H9 (cell line): ENCODE measurements around the gene PUDP. TPM values are rescaled to one million over a fixed set of nuclear protein-coding genes. Genes with fewer than 3 reads are reported as not detected.

Source experiments
- DNase-seq: peaks from one replicate; pipeline ENCODE4 v3.0.0-alpha.2; 2017
- H2AFZ ChIP-seq: one replicate; pipeline ENCODE4 v1.6.1; 2013; ENCODE audit warnings: mild to moderate bottlenecking, low read length, control low read depth, moderate library complexity
- H2AK5ac ChIP-seq: 2 replicates; pipeline ENCODE4 v1.6.1; 2013; ENCODE audit warnings: low read length, control low read depth, mixed read lengths; ENCODE audit not compliant: insufficient read length
- H2BK120ac ChIP-seq: one replicate; pipeline ENCODE4 v1.6.1; 2013; ENCODE audit warnings: low read depth, mild to moderate bottlenecking, low read length, control low read depth, inconsistent platforms; ENCODE audit not compliant: poor library complexity, severe bottlenecking
- H2BK12ac ChIP-seq: 2 replicates; pipeline ENCODE4 v1.6.1; 2013; ENCODE audit warnings: low read length, control low read depth, mixed read lengths, low read depth; ENCODE audit not compliant: insufficient read length
- H2BK15ac ChIP-seq: 2 replicates; pipeline ENCODE4 v1.6.1; 2013; ENCODE audit warnings: low read depth, low read length, control low read depth
- H2BK20ac ChIP-seq: one replicate; pipeline ENCODE4 v1.6.1; 2013; ENCODE audit warnings: low read depth, mild to moderate bottlenecking, low read length, control low read depth, inconsistent platforms; ENCODE audit not compliant: poor library complexity, severe bottlenecking
- H2BK5ac ChIP-seq: 2 replicates; pipeline ENCODE4 v1.6.1; 2013; ENCODE audit warnings: low read length, control low read depth, mixed read lengths; ENCODE audit not compliant: insufficient read length
- H3K14ac ChIP-seq: 2 replicates; pipeline ENCODE4 v1.6.1; 2013; ENCODE audit warnings: low read length, control low read depth; ENCODE audit not compliant: insufficient read depth
- H3K18ac ChIP-seq: 2 replicates; pipeline ENCODE4 v1.6.1; 2013; ENCODE audit warnings: low read depth, mild to moderate bottlenecking, mixed read lengths, low read length, control low read depth; ENCODE audit not compliant: insufficient read length
- H3K23ac ChIP-seq: 2 replicates; pipeline ENCODE4 v1.6.1; 2013; ENCODE audit warnings: low read length, control low read depth, mixed read lengths, low read depth; ENCODE audit not compliant: insufficient read length
- H3K23me2 ChIP-seq: 2 replicates; pipeline ENCODE4 v1.6.1; 2013; ENCODE audit warnings: low read depth, mild to moderate bottlenecking, mixed read lengths, low read length, control low read depth; ENCODE audit not compliant: insufficient read length, poor library complexity, severe bottlenecking
- H3K27ac ChIP-seq: 2 replicates; pipeline ENCODE4 v1.5.1; 2013; ENCODE audit warnings: low read length, control low read depth, mixed read lengths, low read depth; ENCODE audit not compliant: insufficient read length
- H3K27me3 ChIP-seq: 2 replicates; pipeline ENCODE4 v1.6.1; 2013; ENCODE audit warnings: low read length, control low read depth, inconsistent platforms; ENCODE audit not compliant: insufficient read depth
- H3K4ac ChIP-seq: 2 replicates; pipeline ENCODE4 v1.6.1; 2013; ENCODE audit warnings: low read depth, mild to moderate bottlenecking, control low read depth, inconsistent platforms, low read length, moderate library complexity
- H3K4me1 ChIP-seq: 2 replicates; pipeline ENCODE4 v1.6.1; 2013; ENCODE audit warnings: low read length, control low read depth, inconsistent platforms; ENCODE audit not compliant: insufficient read depth
- H3K4me2 ChIP-seq: 2 replicates; pipeline ENCODE4 v1.6.1; 2013; ENCODE audit warnings: low read length, control low read depth, mixed read lengths; ENCODE audit not compliant: insufficient read length, insufficient read depth
- H3K56ac ChIP-seq: 2 replicates; pipeline ENCODE4 v1.6.1; 2013; ENCODE audit warnings: low read depth, mild to moderate bottlenecking, mixed read lengths, low read length, control low read depth; ENCODE audit not compliant: insufficient read length
- H3K79me1 ChIP-seq: 2 replicates; pipeline ENCODE4 v1.6.1; 2013; ENCODE audit warnings: low read depth, mild to moderate bottlenecking, moderate library complexity, low read length, control low read depth, inconsistent platforms; ENCODE audit not compliant: insufficient read depth, poor library complexity, severe bottlenecking
- H3K79me2 ChIP-seq: 2 replicates; pipeline ENCODE4 v1.6.1; 2013; ENCODE audit warnings: low read length, control low read depth, inconsistent platforms; ENCODE audit not compliant: insufficient read depth
- H3K9ac ChIP-seq: 2 replicates; pipeline ENCODE4 v1.6.1; 2013; ENCODE audit warnings: low read length, control low read depth, mixed read lengths; ENCODE audit not compliant: insufficient read length; ENCODE audit errors: extremely low read depth
- H3K9me3 ChIP-seq: one replicate; pipeline ENCODE4 v1.6.1; 2013; ENCODE audit warnings: low read depth, low read length, inconsistent platforms; ENCODE audit not compliant: control insufficient read depth
- H3T11ph ChIP-seq: one replicate; pipeline ENCODE4 v1.6.1; 2013; ENCODE audit warnings: mild to moderate bottlenecking, low read length, control low read depth, inconsistent platforms
- H4K20me1 ChIP-seq: one replicate; pipeline ENCODE4 v1.6.1; 2013; ENCODE audit not compliant: control insufficient read depth, insufficient read length, insufficient read depth
- H4K5ac ChIP-seq: 2 replicates; pipeline ENCODE4 v1.6.1; 2013; ENCODE audit warnings: low read depth, mild to moderate bottlenecking, mixed read lengths, low read length, control low read depth; ENCODE audit not compliant: insufficient read length
- H4K8ac ChIP-seq: replicated peaks from 2 replicates; pipeline ENCODE4 v1.6.1; 2013; ENCODE audit warnings: low read length, control low read depth, mixed read lengths, low read depth; ENCODE audit not compliant: insufficient read length
- H4K91ac ChIP-seq: 2 replicates; pipeline ENCODE4 v1.6.1; 2013; ENCODE audit warnings: low read depth, mild to moderate bottlenecking, moderate library complexity, mixed read lengths, low read length, control low read depth; ENCODE audit not compliant: insufficient read length
- H3K27ac Mint-ChIP-seq, 3 experiments: 2 replicates in 2 of 3; 3 replicates in 1 of 3; pipeline ENCODE4 v1.8.0; 2020 to 2021; ENCODE audit warnings: mixed read lengths in 3 of 3, mild to moderate bottlenecking in 1 of 3, moderate library complexity in 1 of 3
- H3K27me3 Mint-ChIP-seq: 2 replicates; pipeline ENCODE4 v1.8.0; 2021; ENCODE audit warnings: low read depth, mild to moderate bottlenecking, moderate library complexity, mixed read lengths
- H3K36me3 Mint-ChIP-seq, 3 experiments: 2 replicates in 2 of 3; 3 replicates in 1 of 3; pipeline ENCODE4 v1.8.0; 2020 to 2021; ENCODE audit warnings: low read depth in 3 of 3, mixed read lengths in 3 of 3; ENCODE audit not compliant: insufficient read depth in 1 of 3
- H3K4me1 Mint-ChIP-seq, 2 experiments: 2 replicates each; pipeline ENCODE4 v1.8.0; 2020; ENCODE audit warnings: mixed read lengths in 2 of 2
- H3K4me3 Mint-ChIP-seq, 2 experiments: 2 replicates in 1 of 2; 3 replicates in 1 of 2; pipeline ENCODE4 v1.8.0; 2020 to 2021; ENCODE audit warnings: mild to moderate bottlenecking in 2 of 2, mixed read lengths in 2 of 2, moderate library complexity in 1 of 2
- H3K9me3 Mint-ChIP-seq, 2 experiments: 2 replicates in 1 of 2; 3 replicates in 1 of 2; pipeline ENCODE4 v1.8.0; 2020; ENCODE audit warnings: mild to moderate bottlenecking in 2 of 2, mixed read lengths in 2 of 2, moderate library complexity in 1 of 2
- whole genome bisulfite sequencing: extraction: QIAGEN DNeasy Blood & Tissue Kit; methylation state at CpG from one replicate; pipeline ENCODE4 v1.1.7; 2013; ENCODE audit warnings: missing lambda C conversion rate, low lambda C conversion rate, mixed read lengths; ENCODE audit not compliant: insufficient read length; ENCODE audit errors: extremely low coverage; 5-methylcytosine and 5-hydroxymethylcytosine counted together
- total RNA-seq: library from RNA; stranded (reverse); gene quantifications from 2 replicates; pipeline ENCODE4 v1.2.1, GENCODE V29; 2021
- TF ChIP-seq, protein P1 (sequence below): fragments of 200-600 bp; sonication (generic); conservative IDR thresholded peaks from 3 replicates; pipeline ENCODE4 v1.8.0; 2021; ENCODE audit warnings: antibody characterized with exemption, mild to moderate bottlenecking

PUDP gene
- total RNA-seq, 1 experiment from 2014 or later = 46.3 TPM

DNA sequence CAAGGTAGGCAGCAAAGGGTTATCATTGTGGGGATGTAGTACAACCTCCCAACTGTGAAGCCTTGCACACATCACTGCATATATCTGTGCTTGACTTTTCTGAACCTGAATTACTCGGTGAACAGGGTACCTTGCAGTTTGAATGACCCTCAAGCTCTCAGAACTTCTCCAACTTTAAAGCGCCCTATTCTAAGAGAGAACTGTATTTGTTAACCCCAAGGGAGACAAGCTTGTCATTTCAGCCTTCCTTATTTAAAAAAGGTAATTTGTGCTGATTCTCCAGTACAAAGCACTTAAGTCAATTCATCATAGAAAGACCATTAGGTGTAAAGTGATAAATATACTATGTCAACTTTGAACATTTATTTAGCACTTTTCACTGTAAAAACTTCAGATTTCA, 122.5 kb downstream of the PUDP start:
- no peak overlapping the region for H3K27ac Mint-ChIP-seq
- WGBS = no CpG with 5 or more reads among the region's 2 CpGs
- no peaks in the 10 kb centered on the region for H3K27me3 ChIP-seq
- H3K4me2 ChIP-seq = no peak overlapping the region
- no peaks in the 10 kb centered on the region for H3K27me3 Mint-ChIP-seq
- no peaks in the 10 kb centered on the region for H3K9me3 Mint-ChIP-seq
- H3K4me1 Mint-ChIP-seq = 0 out of 4 replicates have a peak, but pooled peaks cover 0 to 2% of the 10 kb centered on the region in 2 experiments
- H4K5ac ChIP-seq = no peak overlapping the region
- H3K23ac ChIP-seq = no peak overlapping the region
- DNase-seq = no peak
- no peaks in the 10 kb centered on the region; a peak in 1 of 7 replicates for H3K36me3 Mint-ChIP-seq
- no peak overlapping the region for H2BK20ac ChIP-seq
- no peak overlapping the region for H2BK12ac ChIP-seq
- no peak overlapping the region for H3K27ac ChIP-seq
- H2BK15ac ChIP-seq = no peak overlapping the region
- H3K14ac ChIP-seq = no peak overlapping the region
- TF ChIP-seq, protein P1, sequence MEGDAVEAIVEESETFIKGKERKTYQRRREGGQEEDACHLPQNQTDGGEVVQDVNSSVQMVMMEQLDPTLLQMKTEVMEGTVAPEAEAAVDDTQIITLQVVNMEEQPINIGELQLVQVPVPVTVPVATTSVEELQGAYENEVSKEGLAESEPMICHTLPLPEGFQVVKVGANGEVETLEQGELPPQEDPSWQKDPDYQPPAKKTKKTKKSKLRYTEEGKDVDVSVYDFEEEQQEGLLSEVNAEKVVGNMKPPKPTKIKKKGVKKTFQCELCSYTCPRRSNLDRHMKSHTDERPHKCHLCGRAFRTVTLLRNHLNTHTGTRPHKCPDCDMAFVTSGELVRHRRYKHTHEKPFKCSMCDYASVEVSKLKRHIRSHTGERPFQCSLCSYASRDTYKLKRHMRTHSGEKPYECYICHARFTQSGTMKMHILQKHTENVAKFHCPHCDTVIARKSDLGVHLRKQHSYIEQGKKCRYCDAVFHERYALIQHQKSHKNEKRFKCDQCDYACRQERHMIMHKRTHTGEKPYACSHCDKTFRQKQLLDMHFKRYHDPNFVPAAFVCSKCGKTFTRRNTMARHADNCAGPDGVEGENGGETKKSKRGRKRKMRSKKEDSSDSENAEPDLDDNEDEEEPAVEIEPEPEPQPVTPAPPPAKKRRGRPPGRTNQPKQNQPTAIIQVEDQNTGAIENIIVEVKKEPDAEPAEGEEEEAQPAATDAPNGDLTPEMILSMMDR = no peak
- H2AK5ac ChIP-seq = no peak overlapping the region
- no peaks in the 10 kb centered on the region for H3K79me2 ChIP-seq
- H2AFZ ChIP-seq = no peak overlapping the region
- no peaks in the 10 kb centered on the region for H3K4me1 ChIP-seq
- H4K20me1 ChIP-seq = no peaks in the 10 kb centered on the region
- H4K8ac ChIP-seq = no peak overlapping the region
- H3K79me1 ChIP-seq = no peaks in the 10 kb centered on the region
- H3T11ph ChIP-seq = no peak overlapping the region
- H4K91ac ChIP-seq = no peak overlapping the region
- H3K23me2 ChIP-seq = no peaks in the 10 kb centered on the region
- no peak overlapping the region for H3K9ac ChIP-seq
- no peak overlapping the region for H3K4me3 Mint-ChIP-seq
- H2BK5ac ChIP-seq = no peak overlapping the region
- H3K56ac ChIP-seq = no peak overlapping the region
- H2BK120ac ChIP-seq = no peak overlapping the region
- H3K4ac ChIP-seq = no peak overlapping the region
- H3K18ac ChIP-seq = no peak overlapping the region
- no peaks in the 10 kb centered on the region for H3K9me3 ChIP-seq
